K562 (cell line): ENCODE results near the gene ALG12. TPM values are rescaled to one million over a fixed set of nuclear protein-coding genes. Genes with fewer than 3 reads are reported as not detected.
A peak's percentile ranks its signal among the peaks of the same experiment; 100 is the strongest.

ENCODE experiments used
- ASH1L ChIP-seq: fragments of 450-650 bp; IDR thresholded peaks from 2 replicates; pipeline ENCODE4 v1.6.1; 2018; ENCODE audit warnings: borderline replicate concordance, mild to moderate bottlenecking, low read depth; ENCODE audit not compliant: partially characterized antibody
- BHLHE40 ChIP-seq: IDR thresholded peaks from 2 replicates; pipeline ENCODE4 v1.6.1; 2011; ENCODE audit warnings: low read length, improper control_type of control experiment
- CREB3L1 ChIP-seq: fragments of 450-650 bp; IDR thresholded peaks from 2 replicates; pipeline ENCODE4 v1.6.1; 2014; ENCODE audit warnings: low read depth, mild to moderate bottlenecking, moderate library complexity, borderline replicate concordance
- ETS1 ChIP-seq: conservative IDR thresholded peaks from 2 replicates; pipeline ENCODE4 v1.6.1; 2011; ENCODE audit warnings: low read depth, mild to moderate bottlenecking, low read length; ENCODE audit not compliant: control insufficient read depth
- GABPB1 ChIP-seq: sonication (generic); formaldehyde crosslinking; IDR thresholded peaks from 2 replicates; pipeline ENCODE4 v1.8.0; 2022; ENCODE audit warnings: mild to moderate bottlenecking, missing genetic modification reagents
- L3MBTL2 ChIP-seq: fragments of 450-650 bp; IDR thresholded peaks from 2 replicates; pipeline ENCODE4 v1.6.1; 2016; ENCODE audit warnings: mild to moderate bottlenecking, moderate library complexity
- MEIS2 ChIP-seq: fragments of 450-650 bp; IDR thresholded peaks from 2 replicates; pipeline ENCODE4 v1.6.1; 2014; ENCODE audit warnings: mild to moderate bottlenecking; ENCODE audit not compliant: partially characterized antibody
- NFE2 ChIP-seq: IDR thresholded peaks from 2 replicates; pipeline ENCODE4 v1.6.1; 2014; ENCODE audit warnings: antibody characterized with exemption, low read depth
- NFE2L1 ChIP-seq: fragments of 450-650 bp; IDR thresholded peaks from 2 replicates; pipeline ENCODE4 v1.6.1; 2016; ENCODE audit warnings: missing genetic modification characterization, low read depth, mild to moderate bottlenecking, missing compliant biosample characterization, moderate library complexity, borderline replicate concordance
- NR2C1 ChIP-seq, 2 experiments: fragments of 450-650 bp; IDR thresholded peaks; 2 replicates each; pipeline ENCODE4 v1.6.1; 2017; ENCODE audit warnings: mild to moderate bottlenecking in 2 of 2, antibody characterized with exemption in 1 of 2, inconsistent platforms in 1 of 2, missing compliant biosample characterization in 1 of 2, missing genetic modification characterization in 1 of 2
- SNRNP70 ChIP-seq: fragments of 200-400 bp; formaldehyde crosslinking; optimal IDR thresholded peaks from 2 replicates; pipeline ENCODE3; 2017; ENCODE audit warnings: low read depth, low read length
- TEAD1 ChIP-seq, 2 experiments: fragments of 450-650 bp in 1 of 2; sonication (generic) in 1 of 2; formaldehyde crosslinking; IDR thresholded peaks; 2 replicates each; pipeline versions ENCODE4 v1.4.0 to v1.8.0; 2020 to 2022; ENCODE audit warnings: mild to moderate bottlenecking in 2 of 2, missing genetic modification reagents in 1 of 2
- ZBTB11 ChIP-seq, 3 experiments: fragments of 200-800 bp in 1 of 3; fragments of 250-450 bp in 1 of 3; fragments of 450-650 bp in 1 of 3; sonication (Bioruptor Pico) in 1 of 3; sonication (Bioruptor generic) in 1 of 3; formaldehyde crosslinking in 1 of 3; IDR thresholded peaks; 2 replicates each; pipeline versions ENCODE4 v1.6.1 to v1.8.0; 2016 to 2022; ENCODE audit warnings: mild to moderate bottlenecking in 2 of 3, missing genetic modification characterization in 2 of 3, missing compliant biosample characterization in 1 of 3, moderate library complexity in 1 of 3
- ZNF239 ChIP-seq: fragments of 250-450 bp; sonication (Bioruptor Pico); IDR thresholded peaks from 2 replicates; pipeline ENCODE4 v1.4.0; 2020; ENCODE audit warnings: mild to moderate bottlenecking
- ZNF644 ChIP-seq: fragments of 200-800 bp; sonication (Bioruptor generic); IDR thresholded peaks from 2 replicates; pipeline ENCODE4 v1.6.1; 2016; ENCODE audit warnings: low read depth, missing genetic modification characterization, missing compliant biosample characterization
- ZNF655 ChIP-seq: fragments of 250-450 bp; sonication (Bioruptor Pico); IDR thresholded peaks from 2 replicates; pipeline ENCODE4 v1.5.0; 2021
- ZNF778 ChIP-seq: fragments of 450-650 bp; formaldehyde crosslinking; IDR thresholded peaks from 2 replicates; pipeline ENCODE4 v1.4.0; 2020; ENCODE audit warnings: mild to moderate bottlenecking, moderate library complexity
- polyA plus RNA-seq, 8 experiments: library from polyadenylated mRNA; depleted of rRNA in 4 of 8; stranded (reverse) in 5 of 8; unstranded in 3 of 8; fragments of >200 nt; fragmentation: Nextera tagmentation in 2 of 8; fragmentation: Illumina TruSeq in 1 of 8; extraction: Ambion mirVana in 2 of 8; extraction: Trizol in 1 of 8; gene quantifications; 2 replicates each; pipeline versions ENCODE4 v1.2.1 to v1.2.3, GENCODE V29; 2011 to 2014; ENCODE audit warnings: inconsistent platforms in 1 of 8, missing spikeins in 1 of 8
- total RNA-seq, 7 experiments: library from RNA; depleted of rRNA in 6 of 7; stranded (reverse); fragments of >200 nt in 6 of 7; fragmentation: Illumina TruSeq in 2 of 7; extraction: Trizol in 2 of 7; gene quantifications; 2 replicates each; pipeline versions ENCODE4 v1.2.1 to v1.2.3, GENCODE V29; 2011 to 2021; ENCODE audit warnings: low replicate concordance in 1 of 7

The ALG12 gene
- total and polyA plus RNA-seq, 9 of the 15 experiments (the other 6 are each of a cell fraction or from before 2014, with no cell fraction given), result 0.20 to 8.5 (median 3.4) TPM

GRCh38 chr22:49917974-49918910, at the start of gene ALG12, which contains the start of gene CRELD2 (continued):
- TF ChIP-seq TEAD1 (CRISPR knock-in tag; IDR thresholded peaks at IDR 0.05) (0 out of 4 replicates have a peak, but pooled peaks of 1 of the 2 experiments have one; percentile 18), ETS1 (0 out of 2 replicates have a peak, but pooled peaks have one; percentile 17), ZNF655 (CRISPR knock-in tag) (no peak), BHLHE40 (no peak), CREB3L1 (peak; percentile 52; the same call in 1 of the 2 replicates), GABPB1 (CRISPR knock-in tag) (peak; percentile 71), SNRNP70 (no peak), ZNF239 (CRISPR knock-in tag) (no peak), ZBTB11 (CRISPR knock-in tag; IDR thresholded peaks at IDR 0.05) (peak in 1 of 3 experiments; percentile 73; a peak in 2 of 6 replicates), NFE2L1 (tag) (no peak), MEIS2 (peak; percentile 21), ZNF778 (CRISPR knock-in tag) (no peak), NR2C1 (IDR thresholded peaks at IDR 0.05) (peak; percentile 60; the same call in 1 of the 2 replicates), NR2C1 (tag; IDR thresholded peaks at IDR 0.05) (peak; percentile 67; the same call in 1 of the 2 replicates), ASH1L (peak; percentile 58), NFE2 (no peak), ZNF644 (tag) (no peak), L3MBTL2 (peak; percentile 63)
